WERI-Rb-1 (cell line): Measurements from ENCODE around the gene GRIN3B.

Source experiments
- DNase-seq: peaks from one replicate; pipeline ENCODE4 v3.0.0-alpha.2; 2020
- H3K27ac ChIP-seq: fragments of 250-450 bp; sonication (Bioruptor Pico); 2 replicates; pipeline ENCODE4 v1.5.1; 2020; ENCODE audit warnings: mild to moderate bottlenecking, moderate library complexity
- H3K27me3 ChIP-seq: fragments of 250-450 bp; sonication (Bioruptor Pico); 2 replicates; pipeline ENCODE4 v1.5.1; 2021; ENCODE audit warnings: mild to moderate bottlenecking, low read depth, moderate library complexity; ENCODE audit not compliant: insufficient read depth, severe bottlenecking
- H3K36me3 ChIP-seq: fragments of 250-450 bp; sonication (Bioruptor Pico); 2 replicates; pipeline ENCODE4 v1.5.1; 2020; ENCODE audit warnings: mild to moderate bottlenecking, moderate library complexity
- H3K4me3 ChIP-seq: 2 replicates; pipeline ENCODE4 v1.5.1; 2011; ENCODE audit warnings: low read depth, mild to moderate bottlenecking, control low read depth, low read length
- H3K9me3 ChIP-seq: fragments of 250-450 bp; sonication (Bioruptor Pico); 2 replicates; pipeline ENCODE4 v1.5.1; 2021; ENCODE audit warnings: mild to moderate bottlenecking, moderate library complexity; ENCODE audit not compliant: severe bottlenecking
- CTCF ChIP-seq: IDR thresholded peaks from 2 replicates; pipeline ENCODE4 v1.5.1; 2011; ENCODE audit warnings: low read depth, mild to moderate bottlenecking, control low read depth, inconsistent platforms, low read length

The GRIN3B gene

DNA sequence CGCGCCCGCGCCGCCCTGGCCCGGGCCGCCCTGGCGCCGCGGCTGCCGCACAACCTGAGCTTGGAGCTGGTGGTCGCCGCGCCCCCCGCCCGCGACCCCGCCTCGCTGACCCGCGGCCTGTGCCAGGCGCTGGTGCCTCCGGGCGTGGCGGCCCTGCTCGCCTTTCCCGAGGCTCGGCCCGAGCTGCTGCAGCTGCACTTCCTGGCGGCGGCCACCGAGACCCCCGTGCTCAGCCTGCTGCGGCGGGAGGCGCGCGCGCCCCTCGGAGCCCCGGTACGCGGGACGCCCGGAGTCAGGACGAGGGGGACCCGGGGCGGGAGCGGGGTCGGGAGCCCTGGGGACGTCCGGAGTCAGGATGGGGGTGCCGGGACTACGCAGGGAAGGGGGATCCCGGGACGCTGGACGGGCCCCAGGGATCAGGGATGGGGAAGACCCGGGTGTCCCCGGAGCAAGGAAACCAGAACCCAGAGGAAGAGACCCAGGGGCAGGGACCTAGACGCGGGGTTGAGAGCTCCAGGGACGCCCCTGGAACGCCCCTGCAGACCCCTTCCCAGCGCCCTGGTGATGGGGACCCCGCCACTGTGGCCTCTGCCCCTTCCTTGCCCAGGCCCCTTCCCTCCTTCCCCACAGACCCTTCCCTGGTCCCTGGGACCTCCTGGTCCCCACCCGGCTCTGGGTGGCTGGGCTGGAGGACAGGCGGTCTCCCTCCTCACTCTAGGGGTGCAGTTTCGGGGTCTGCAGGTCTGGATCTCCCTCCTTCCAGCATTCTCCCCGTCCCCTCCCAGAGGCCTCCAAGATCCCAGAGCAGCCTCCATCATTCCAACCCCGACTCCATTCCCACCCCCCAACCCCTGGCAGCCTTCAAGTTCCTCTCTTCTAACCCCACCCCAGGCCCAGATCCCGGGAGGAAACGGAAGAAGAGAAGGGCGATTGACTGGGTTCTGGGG, 645 bp downstream of the GRIN3B start:
- Histone ChIP-seq H3K27ac (no peak overlapping the region), H3K36me3 (no peaks in the 10 kb centered on the region), H3K27me3 (peaks cover 68% of the 10 kb centered on the region), H3K9me3 (peaks cover 2% of the 10 kb centered on the region), H3K4me3 (peak overlapping the region; percentile 30)
- TF ChIP-seq CTCF: no peak
- DNase-seq: no peak

- Histone ChIP-seq H3K9me3 (peaks cover 2% of the 10 kb centered on the region), H3K36me3 (no peaks in the 10 kb centered on the region), H3K27ac (no peak overlapping the region), H3K4me3 (no peak overlapping the region), H3K27me3 (peaks cover 60% of the 10 kb centered on the region)
- DNase-seq: peak; percentile 72
- TF ChIP-seq CTCF: peak; percentile 88
Measured at GRCh38 chr19:1001538-1002166, 1.4 kb downstream of the GRIN3B start.

GRCh38 chr19:1002600-1002999, 2.4 kb downstream of the GRIN3B start:
- peaks cover 1% of the 10 kb centered on the region for H3K9me3 ChIP-seq
- H3K27ac ChIP-seq: no peak overlapping the region
- no peak overlapping the region for H3K4me3 ChIP-seq
- TF ChIP-seq CTCF: no peak
- peaks cover 51% of the 10 kb centered on the region for H3K27me3 ChIP-seq
- no peaks in the 10 kb centered on the region for H3K36me3 ChIP-seq
- DNase-seq: no peak

- no peak for DNase-seq
- H3K36me3 ChIP-seq: peaks cover under 1% of the 10 kb centered on the region; the same call in 1 of the 2 replicates
- H3K4me3 ChIP-seq: no peak overlapping the region
- no peak for TF ChIP-seq CTCF
- no peak overlapping the region for H3K27ac ChIP-seq
- no peaks in the 10 kb centered on the region for H3K9me3 ChIP-seq
- peaks cover 44% of the 10 kb centered on the region for H3K27me3 ChIP-seq
Measured at GRCh38 chr19:1003283-1003682, 3.1 kb downstream of the GRIN3B start.

DNA sequence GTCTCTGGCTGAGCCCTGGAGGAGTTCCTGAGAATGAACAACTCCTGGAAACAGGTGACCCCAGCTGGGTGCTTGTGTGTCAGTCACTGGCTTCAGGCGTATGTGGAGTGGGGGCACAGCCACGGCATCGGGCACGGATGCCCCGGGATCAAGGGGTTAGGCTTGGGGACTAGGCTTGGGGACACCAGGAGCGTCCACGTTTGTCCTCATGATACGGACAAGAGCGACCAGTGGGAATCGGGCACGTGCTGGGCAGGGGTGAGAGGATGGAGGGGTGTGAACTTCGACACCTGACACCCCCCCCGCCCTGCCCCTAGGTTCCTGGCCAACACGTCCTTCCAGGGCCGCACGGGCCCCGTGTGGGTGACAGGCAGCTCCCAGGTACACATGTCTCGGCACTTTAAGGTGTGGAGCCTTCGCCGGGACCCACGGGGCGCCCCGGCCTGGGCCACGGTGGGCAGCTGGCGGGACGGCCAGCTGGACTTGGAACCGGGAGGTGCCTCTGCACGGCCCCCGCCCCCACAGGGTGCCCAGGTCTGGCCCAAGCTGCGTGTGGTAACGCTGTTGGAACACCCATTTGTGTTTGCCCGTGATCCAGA, 4.1 kb downstream of the GRIN3B start:
- no peak for DNase-seq
- Histone ChIP-seq H3K4me3 (no peak overlapping the region), H3K9me3 (peaks cover 2% of the 10 kb centered on the region), H3K27ac (no peak overlapping the region), H3K27me3 (peaks cover 34% of the 10 kb centered on the region), H3K36me3 (peaks cover 3% of the 10 kb centered on the region; the same call in 1 of the 2 replicates)
- TF ChIP-seq CTCF: no peak
